NCI-H1417 (cell line): Measurements from ENCODE around the gene ACOXL.
A peak's percentile ranks its signal among the peaks of the same experiment; 100 is the strongest.

Experiments
- DNase-seq, 3 experiments: peaks; one replicate each; lab custom pipeline; 2025; lab: John Stamatoyannopoulos, UW

ACOXL gene

GRCh38 chr2:110875384-110875725 is 143.0 kb downstream of the ACOXL start:
- no peak for DNase-seq

GRCh38 chr2:110876167-110876999 is 144.0 kb downstream of the ACOXL start:
- DNase-seq: no peak

- no peak for DNase-seq
These were observed 144.9 kb downstream of the ACOXL start for GRCh38 chr2:110877031-110877827.

GRCh38 chr2:110878150-110878549 is 145.8 kb downstream of the ACOXL start:
- no peak for DNase-seq

- no peak for DNase-seq
These were observed 149.5 kb downstream of the ACOXL start for GRCh38 chr2:110881908-110882307.

GRCh38 chr2:110883406-110883805 is 151.0 kb downstream of the ACOXL start:
- DNase-seq: no peak

GRCh38 chr2:110885256-110885655 is 152.9 kb downstream of the ACOXL start:
- no peak for DNase-seq

GRCh38 chr2:110886826-110887573 is 154.6 kb downstream of the ACOXL start:
- no peak for DNase-seq

- DNase-seq: no peak
These were observed 156.0 kb downstream of the ACOXL start for GRCh38 chr2:110888411-110888810.

- no peak for DNase-seq
These were observed 159.3 kb downstream of the ACOXL start for GRCh38 chr2:110891626-110892025.

- no peak for DNase-seq
These were observed 163.9 kb downstream of the ACOXL start for GRCh38 chr2:110896226-110896625.

GRCh38 chr2:110897966-110898365 is 165.6 kb downstream of the ACOXL start:
- no peak for DNase-seq

GRCh38 chr2:110900191-110900590 is 167.8 kb downstream of the ACOXL start:
- peak in 2 of 3 experiments; percentile 2 to 30 for DNase-seq

GRCh38 chr2:110903548-110903947 is 171.2 kb downstream of the ACOXL start:
- peak in 1 of 3 experiments; percentile 8 for DNase-seq

GRCh38 chr2:110904116-110904778 is 171.9 kb downstream of the ACOXL start:
- DNase-seq: no peak

GRCh38 chr2:110904779-110905148 is 172.4 kb downstream of the ACOXL start:
- no peak for DNase-seq

- no peak for DNase-seq
These were observed 172.8 kb downstream of the ACOXL start for GRCh38 chr2:110905217-110905616.

- no peak for DNase-seq
These were observed 174.4 kb downstream of the ACOXL start for GRCh38 chr2:110906613-110907298.

- no peak for DNase-seq
These were observed 177.1 kb downstream of the ACOXL start for GRCh38 chr2:110909501-110909900.

GRCh38 chr2:110910423-110910822 is 178.1 kb downstream of the ACOXL start:
- no peak for DNase-seq

- DNase-seq: no peak
These were observed 187.4 kb downstream of the ACOXL start for GRCh38 chr2:110919738-110920137.
